ENCODE data around the gene PTPN20. TPM values are rescaled to one million over a fixed set of nuclear protein-coding genes. Genes with fewer than 3 reads are reported as not detected.

Gene PTPN20
- total RNA-seq, 1 experiment from 2014 or later: 9.5 TPM

DNA sequence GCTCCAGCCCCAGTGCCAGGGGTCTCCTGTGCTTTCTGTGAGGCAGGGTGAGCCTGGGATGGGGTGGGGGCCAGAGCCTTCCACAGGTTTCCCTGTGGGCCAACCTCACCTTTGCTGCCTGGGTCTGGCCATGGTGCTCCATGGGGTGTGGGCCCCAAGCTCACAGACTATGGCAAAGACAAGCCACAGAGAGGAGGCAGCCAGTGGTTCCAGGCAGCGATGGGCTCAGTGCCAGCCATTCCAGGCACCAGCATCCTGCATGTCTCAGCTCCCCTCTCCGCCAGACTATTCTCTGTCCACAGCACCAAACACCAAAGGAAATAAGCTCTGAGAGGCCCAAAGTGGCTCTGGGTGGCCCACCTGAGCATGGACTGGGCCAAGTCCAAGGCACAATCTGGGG lies 133.5 kb downstream of the PTPN20 start:
- TF ChIP-seq TCF7L2 (IDR thresholded peaks at IDR 0.05; ENCODE audit: low read depth, low read length) (no peak), POLR2AphosphoS5 (IDR thresholded peaks at IDR 0.05; ENCODE audit: low read depth, low read length) (no peak), SIN3A (IDR thresholded peaks at IDR 0.05; ENCODE audit: borderline replicate concordance, insufficient read depth, low read depth, low read length) (no peak)
- TF ChIP-seq, protein P1, sequence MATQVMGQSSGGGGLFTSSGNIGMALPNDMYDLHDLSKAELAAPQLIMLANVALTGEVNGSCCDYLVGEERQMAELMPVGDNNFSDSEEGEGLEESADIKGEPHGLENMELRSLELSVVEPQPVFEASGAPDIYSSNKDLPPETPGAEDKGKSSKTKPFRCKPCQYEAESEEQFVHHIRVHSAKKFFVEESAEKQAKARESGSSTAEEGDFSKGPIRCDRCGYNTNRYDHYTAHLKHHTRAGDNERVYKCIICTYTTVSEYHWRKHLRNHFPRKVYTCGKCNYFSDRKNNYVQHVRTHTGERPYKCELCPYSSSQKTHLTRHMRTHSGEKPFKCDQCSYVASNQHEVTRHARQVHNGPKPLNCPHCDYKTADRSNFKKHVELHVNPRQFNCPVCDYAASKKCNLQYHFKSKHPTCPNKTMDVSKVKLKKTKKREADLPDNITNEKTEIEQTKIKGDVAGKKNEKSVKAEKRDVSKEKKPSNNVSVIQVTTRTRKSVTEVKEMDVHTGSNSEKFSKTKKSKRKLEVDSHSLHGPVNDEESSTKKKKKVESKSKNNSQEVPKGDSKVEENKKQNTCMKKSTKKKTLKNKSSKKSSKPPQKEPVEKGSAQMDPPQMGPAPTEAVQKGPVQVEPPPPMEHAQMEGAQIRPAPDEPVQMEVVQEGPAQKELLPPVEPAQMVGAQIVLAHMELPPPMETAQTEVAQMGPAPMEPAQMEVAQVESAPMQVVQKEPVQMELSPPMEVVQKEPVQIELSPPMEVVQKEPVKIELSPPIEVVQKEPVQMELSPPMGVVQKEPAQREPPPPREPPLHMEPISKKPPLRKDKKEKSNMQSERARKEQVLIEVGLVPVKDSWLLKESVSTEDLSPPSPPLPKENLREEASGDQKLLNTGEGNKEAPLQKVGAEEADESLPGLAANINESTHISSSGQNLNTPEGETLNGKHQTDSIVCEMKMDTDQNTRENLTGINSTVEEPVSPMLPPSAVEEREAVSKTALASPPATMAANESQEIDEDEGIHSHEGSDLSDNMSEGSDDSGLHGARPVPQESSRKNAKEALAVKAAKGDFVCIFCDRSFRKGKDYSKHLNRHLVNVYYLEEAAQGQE (IDR thresholded peaks at IDR 0.05; ENCODE audit: insufficient read depth in 1 of 2, low read depth in 2 of 2, low read length in 1 of 2): no peak
- TF ChIP-seq, protein P2, sequence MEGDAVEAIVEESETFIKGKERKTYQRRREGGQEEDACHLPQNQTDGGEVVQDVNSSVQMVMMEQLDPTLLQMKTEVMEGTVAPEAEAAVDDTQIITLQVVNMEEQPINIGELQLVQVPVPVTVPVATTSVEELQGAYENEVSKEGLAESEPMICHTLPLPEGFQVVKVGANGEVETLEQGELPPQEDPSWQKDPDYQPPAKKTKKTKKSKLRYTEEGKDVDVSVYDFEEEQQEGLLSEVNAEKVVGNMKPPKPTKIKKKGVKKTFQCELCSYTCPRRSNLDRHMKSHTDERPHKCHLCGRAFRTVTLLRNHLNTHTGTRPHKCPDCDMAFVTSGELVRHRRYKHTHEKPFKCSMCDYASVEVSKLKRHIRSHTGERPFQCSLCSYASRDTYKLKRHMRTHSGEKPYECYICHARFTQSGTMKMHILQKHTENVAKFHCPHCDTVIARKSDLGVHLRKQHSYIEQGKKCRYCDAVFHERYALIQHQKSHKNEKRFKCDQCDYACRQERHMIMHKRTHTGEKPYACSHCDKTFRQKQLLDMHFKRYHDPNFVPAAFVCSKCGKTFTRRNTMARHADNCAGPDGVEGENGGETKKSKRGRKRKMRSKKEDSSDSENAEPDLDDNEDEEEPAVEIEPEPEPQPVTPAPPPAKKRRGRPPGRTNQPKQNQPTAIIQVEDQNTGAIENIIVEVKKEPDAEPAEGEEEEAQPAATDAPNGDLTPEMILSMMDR (IDR thresholded peaks at IDR 0.05): no peak
- intact Hi-C loops (cut with micrococcal nuclease; ENCODE audit: unreplicated experiment): no loop called here
- BruUV-seq (replicated peaks): no TSS peak
- CTCF ChIA-PET: interaction anchor here (0.6 to 2.3 kb wide), 2 partner anchors 268 to 399 kb away, joined by 3 to 9 read pairs; no protein-coding TSS in a partner anchor
- no peaks in the 10 kb centered on the region for H3K4me1 ChIP-seq (ENCODE audit: control insufficient read depth, insufficient read depth, low read length)
- in situ Hi-C loops (cut with HindIII; ENCODE audit: low pct_unique_long_range_greater_than_20kb, low sequenced_read_pairs): no loop called here
- POLR2A ChIA-PET: no interaction called here
- H3K27ac ChIP-seq (ENCODE audit: low read length): no peak overlapping the region
- no peaks in the 10 kb centered on the region for H3K27me3 ChIP-seq (ENCODE audit: control insufficient read depth, insufficient read depth, low read length)
- H3K9me3 ChIP-seq (ENCODE audit: control insufficient read depth, insufficient read depth, low read depth, low read length): no peaks in the 10 kb centered on the region
- no peak overlapping the region for H3K4me3 ChIP-seq (ENCODE audit: low read depth in 2 of 2, low read length in 2 of 2)
- H3K36me3 ChIP-seq (ENCODE audit: control insufficient read depth, insufficient read depth, low read length): no peaks in the 10 kb centered on the region
- DNase-seq (ENCODE audit: low read depth, low spot score) (no peak), ATAC-seq (no peak)

DNA sequence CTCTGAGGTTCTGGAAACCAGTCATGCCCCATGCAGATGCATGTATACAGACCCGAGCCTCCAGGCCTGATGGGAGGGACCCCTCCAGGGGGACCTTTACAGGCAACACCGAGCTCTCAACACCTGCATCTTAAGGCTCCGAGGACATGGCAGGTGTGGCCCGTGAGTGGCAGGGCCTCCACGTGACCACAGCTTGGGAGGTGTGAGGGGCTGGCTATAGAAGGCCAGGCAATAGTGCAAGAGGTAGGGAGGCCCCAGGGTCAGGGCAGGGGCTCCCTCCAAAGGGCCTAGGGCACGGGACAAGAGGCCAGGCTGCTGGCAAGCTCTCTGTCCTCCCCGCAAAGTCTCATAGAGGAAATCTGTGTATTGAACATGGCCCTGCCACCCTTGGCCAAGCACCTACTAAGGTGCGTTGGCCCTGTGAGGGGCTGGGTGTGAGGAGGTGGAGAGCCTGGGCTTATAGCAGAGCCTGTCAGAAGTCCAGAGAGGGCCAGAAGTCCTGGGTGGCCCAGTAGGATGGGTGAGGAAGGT lies 134.2 kb downstream of the PTPN20 start:
- CTCF ChIA-PET: interaction anchor here (0.6 to 2.3 kb wide), 2 partner anchors 267 to 398 kb away, joined by 3 to 9 read pairs; no protein-coding TSS in a partner anchor
- in situ Hi-C loops (cut with HindIII; ENCODE audit: low pct_unique_long_range_greater_than_20kb, low sequenced_read_pairs): no loop called here
- no peaks in the 10 kb centered on the region for H3K36me3 ChIP-seq (ENCODE audit: control insufficient read depth, insufficient read depth, low read length)
- POLR2A ChIA-PET: no interaction called here
- DNase-seq (ENCODE audit: low read depth, low spot score): no peak
- no peak overlapping the region for H3K4me3 ChIP-seq (ENCODE audit: low read depth in 2 of 2, low read length in 2 of 2)
- H3K9me3 ChIP-seq (ENCODE audit: control insufficient read depth, insufficient read depth, low read depth, low read length): no peaks in the 10 kb centered on the region
- H3K27ac ChIP-seq (ENCODE audit: low read length): no peak overlapping the region
- no peak for ATAC-seq
- BruUV-seq (replicated peaks): no TSS peak
- TF ChIP-seq, protein P1 (IDR thresholded peaks at IDR 0.05; ENCODE audit: insufficient read depth in 1 of 2, low read depth in 2 of 2, low read length in 1 of 2): no peak
- TF ChIP-seq, protein P2 (IDR thresholded peaks at IDR 0.05): no peak
- TF ChIP-seq TCF7L2 (IDR thresholded peaks at IDR 0.05; ENCODE audit: low read depth, low read length) (no peak), POLR2AphosphoS5 (IDR thresholded peaks at IDR 0.05; ENCODE audit: low read depth, low read length) (no peak), SIN3A (IDR thresholded peaks at IDR 0.05; ENCODE audit: borderline replicate concordance, insufficient read depth, low read depth, low read length) (no peak)
- intact Hi-C loops (cut with micrococcal nuclease; ENCODE audit: unreplicated experiment): no loop called here
- no peaks in the 10 kb centered on the region for H3K27me3 ChIP-seq (ENCODE audit: control insufficient read depth, insufficient read depth, low read length)
- H3K4me1 ChIP-seq (ENCODE audit: control insufficient read depth, insufficient read depth, low read length): no peaks in the 10 kb centered on the region

Measured in Panc1 (cell line).